Ascending aorta (tissue), 2 donors: Measurements from ENCODE around the gene MAN1B1. TPM values are rescaled to one million over a fixed set of nuclear protein-coding genes. Genes with fewer than 3 reads are reported as not detected.
A peak's percentile ranks its signal among the peaks of the same experiment; 100 is the strongest.

Source experiments
- DNase-seq, 2 donors: peaks; one replicate each; pipeline ENCODE4 v3.0.0-alpha.2; 2019; ENCODE audit warnings: low spot score in 2 of 2
- H3K27ac ChIP-seq, 2 donors: fragments of 200-600 bp; sonication (generic); one replicate each; pipeline ENCODE4 v1.5.1; 2016 to 2017; ENCODE audit warnings: mild to moderate bottlenecking in 1 of 2
- H3K27me3 ChIP-seq: fragments of 200-600 bp; sonication (generic); one replicate; pipeline ENCODE4 v1.5.1; 2017
- H3K36me3 ChIP-seq, 2 donors: fragments of 200-600 bp; sonication (generic); one replicate each; pipeline ENCODE4 v1.5.1; 2016
- H3K4me1 ChIP-seq, 2 donors: fragments of 200-600 bp; sonication (generic); one replicate each; pipeline ENCODE4 v1.5.1; 2016 to 2017; ENCODE audit warnings: mild to moderate bottlenecking in 1 of 2
- H3K4me3 ChIP-seq, 2 donors: fragments of 200-600 bp; sonication (generic); one replicate each; pipeline ENCODE4 v1.5.1; 2016 to 2017; ENCODE audit warnings: mild to moderate bottlenecking in 1 of 2
- H3K9me3 ChIP-seq, 2 donors: fragments of 200-600 bp; sonication (generic); one replicate each; pipeline ENCODE4 v1.5.1; 2016
- intact Hi-C: fragments of 100-400 bp; cut with DNase I; formaldehyde crosslinking; loops from one replicate; pipeline ENCODE4 v1.15.1; 2023
- total RNA-seq: library from RNA; depleted of rRNA; stranded (reverse); fragments of >200 nt; gene quantifications from one replicate; pipeline ENCODE4 v1.1.0, GENCODE V29; 2016
- TF ChIP-seq, protein P1 (sequence below), 3 experiments: fragments of 200-600 bp in 2 of 3; fragments of 450-650 bp in 1 of 3; sonication (generic) in 2 of 3; IDR thresholded peaks; one replicate each; pipeline ENCODE4 v1.5.1; 2016 to 2019; ENCODE audit warnings: antibody characterized with exemption in 3 of 3, mild to moderate bottlenecking in 1 of 3, moderate library complexity in 1 of 3

Gene MAN1B1
- total RNA-seq, 1 donor from 2014 or later, result 85.3 TPM

- Histone ChIP-seq H3K4me3 (peak overlapping the region in 1 of 2 donors; percentile 79), H3K4me1 (peaks cover 5 to 10% of the 10 kb centered on the region in 2 donors), H3K27me3 (no peaks in the 10 kb centered on the region), H3K27ac (no peak overlapping the region), H3K9me3 (no peaks in the 10 kb centered on the region), H3K36me3 (peaks cover 8 to 10% of the 10 kb centered on the region in 2 donors)
- DNase-seq, result no peak
- TF ChIP-seq, protein P1, sequence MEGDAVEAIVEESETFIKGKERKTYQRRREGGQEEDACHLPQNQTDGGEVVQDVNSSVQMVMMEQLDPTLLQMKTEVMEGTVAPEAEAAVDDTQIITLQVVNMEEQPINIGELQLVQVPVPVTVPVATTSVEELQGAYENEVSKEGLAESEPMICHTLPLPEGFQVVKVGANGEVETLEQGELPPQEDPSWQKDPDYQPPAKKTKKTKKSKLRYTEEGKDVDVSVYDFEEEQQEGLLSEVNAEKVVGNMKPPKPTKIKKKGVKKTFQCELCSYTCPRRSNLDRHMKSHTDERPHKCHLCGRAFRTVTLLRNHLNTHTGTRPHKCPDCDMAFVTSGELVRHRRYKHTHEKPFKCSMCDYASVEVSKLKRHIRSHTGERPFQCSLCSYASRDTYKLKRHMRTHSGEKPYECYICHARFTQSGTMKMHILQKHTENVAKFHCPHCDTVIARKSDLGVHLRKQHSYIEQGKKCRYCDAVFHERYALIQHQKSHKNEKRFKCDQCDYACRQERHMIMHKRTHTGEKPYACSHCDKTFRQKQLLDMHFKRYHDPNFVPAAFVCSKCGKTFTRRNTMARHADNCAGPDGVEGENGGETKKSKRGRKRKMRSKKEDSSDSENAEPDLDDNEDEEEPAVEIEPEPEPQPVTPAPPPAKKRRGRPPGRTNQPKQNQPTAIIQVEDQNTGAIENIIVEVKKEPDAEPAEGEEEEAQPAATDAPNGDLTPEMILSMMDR (IDR thresholded peaks at IDR 0.05), result no peak
- intact Hi-C loops, result no loop called here
These were observed 7.9 kb upstream of the MAN1B1 start for GRCh38 chr9:137078701-137079400.

- no peak for DNase-seq
- H3K27me3 ChIP-seq, result no peaks in the 10 kb centered on the region
These were observed 7.4 kb upstream of the MAN1B1 start for GRCh38 chr9:137079401-137079787.

DNA sequence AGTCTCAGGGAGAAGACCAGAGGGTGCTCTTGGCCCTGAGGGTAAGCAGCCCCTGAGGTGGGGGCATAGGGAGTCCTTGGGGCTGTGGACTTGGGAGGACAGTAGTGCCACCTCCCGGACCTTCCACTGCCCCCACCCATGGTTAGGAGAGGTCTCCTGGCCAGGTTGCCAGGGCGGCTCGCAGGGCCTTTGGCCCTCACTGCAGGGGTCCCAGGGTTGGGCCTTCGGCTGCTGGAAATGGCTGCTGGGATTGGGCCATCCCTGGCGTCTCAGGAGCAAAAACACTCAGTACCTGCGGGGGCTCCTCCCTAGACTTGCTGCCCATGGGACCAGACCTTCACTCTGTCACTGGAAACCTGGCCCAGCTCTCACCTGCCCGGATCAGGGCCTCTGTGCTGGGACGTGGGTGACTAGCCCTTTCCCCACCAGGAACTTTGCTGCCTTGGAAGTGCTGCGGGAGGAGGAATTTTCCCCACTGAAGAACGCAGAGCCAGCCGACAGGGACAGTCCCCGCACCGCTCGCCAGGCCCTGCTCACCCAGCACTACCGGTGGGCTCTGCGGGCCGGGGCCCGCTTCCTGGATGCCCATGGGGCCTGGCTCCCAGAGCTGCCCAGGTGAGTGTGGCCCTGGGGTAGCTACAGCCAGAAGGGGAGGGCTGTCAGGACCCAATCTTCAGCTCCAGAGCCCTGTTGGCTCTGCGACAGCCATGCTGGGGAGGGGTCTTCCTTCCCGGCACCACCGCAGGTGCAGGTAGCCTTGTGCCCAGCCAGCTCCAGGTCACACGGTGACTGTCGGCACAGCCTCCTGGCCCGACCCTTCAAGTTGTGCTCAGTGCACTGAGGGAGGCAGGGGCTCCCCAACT is 6.3 kb upstream of the MAN1B1 start:
- no peaks in the 10 kb centered on the region for H3K9me3 ChIP-seq
- H3K4me3 ChIP-seq, result no peak overlapping the region
- H3K4me1 ChIP-seq, result peaks cover 5 to 12% of the 10 kb centered on the region in 2 donors
- H3K36me3 ChIP-seq, result peaks cover 8 to 10% of the 10 kb centered on the region in 2 donors
- no peaks in the 10 kb centered on the region for H3K27me3 ChIP-seq
- no peak overlapping the region for H3K27ac ChIP-seq
- TF ChIP-seq, protein P1 (IDR thresholded peaks at IDR 0.05), result no peak
- intact Hi-C loops, result no loop called here
- DNase-seq, result no peak

More at GRCh38 chr9:137079401-137079787, 7.4 kb upstream of the MAN1B1 start:
- H3K27ac ChIP-seq, result no peak overlapping the region
- H3K36me3 ChIP-seq, result peaks cover 8 to 10% of the 10 kb centered on the region in 2 donors
- TF ChIP-seq, protein P1 (IDR thresholded peaks at IDR 0.05), result no peak
- H3K4me1 ChIP-seq, result peaks cover 5 to 10% of the 10 kb centered on the region in 2 donors
- H3K4me3 ChIP-seq, result no peak overlapping the region
- intact Hi-C loops, result no loop called here
- H3K9me3 ChIP-seq, result no peaks in the 10 kb centered on the region

DNA sequence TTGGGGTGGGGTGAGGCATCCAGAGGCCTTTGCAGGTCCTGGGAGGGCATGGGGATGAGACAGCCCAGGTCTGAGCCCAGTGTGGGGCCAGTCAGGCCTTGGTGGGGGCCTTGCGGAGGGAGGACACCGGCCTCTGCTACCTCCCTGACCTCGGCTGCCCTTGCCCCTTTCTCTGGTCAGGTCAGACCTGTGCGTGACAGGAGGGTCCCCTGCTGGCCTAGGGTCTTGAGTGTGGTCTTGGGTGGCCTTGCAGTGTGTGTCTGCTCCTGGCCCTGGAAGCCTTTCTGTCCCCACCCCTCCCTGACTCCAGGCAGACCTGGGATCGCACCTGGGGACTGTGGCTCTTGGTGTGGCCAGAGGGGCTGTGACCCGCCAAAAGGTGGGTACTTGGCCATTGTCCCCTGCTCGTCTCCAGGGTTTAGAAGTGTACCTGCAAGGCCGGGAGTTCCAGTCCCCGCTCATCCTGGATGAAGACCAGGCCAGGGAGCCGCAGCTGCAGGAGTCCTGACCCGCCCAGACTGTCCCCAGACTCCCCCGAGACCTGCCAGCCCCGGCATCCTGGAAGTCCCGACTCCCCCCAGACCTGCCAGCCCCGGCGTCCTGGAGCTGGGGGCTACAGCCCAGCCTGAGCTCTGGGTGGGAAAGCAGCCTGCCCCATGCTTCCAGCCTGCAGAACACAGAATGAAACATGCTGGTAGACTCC is 4.4 kb upstream of the MAN1B1 start:
- Histone ChIP-seq H3K27ac (peak overlapping the region in 1 of 2 donors; percentile 60), H3K4me1 (peaks cover 16 to 19% of the 10 kb centered on the region in 2 donors), H3K4me3 (no peak overlapping the region), H3K36me3 (peaks cover 8 to 10% of the 10 kb centered on the region in 2 donors), H3K9me3 (no peaks in the 10 kb centered on the region), H3K27me3 (no peaks in the 10 kb centered on the region)
- TF ChIP-seq, protein P1 (IDR thresholded peaks at IDR 0.05), result no peak
- intact Hi-C loops, result no loop called here
- no peak for DNase-seq

GRCh38 chr9:137082925-137083290 is 3.9 kb upstream of the MAN1B1 start:
- intact Hi-C loops, result no loop called here
- peak overlapping the region; percentile 16 to 60 for H3K27ac ChIP-seq
- peaks cover 8 to 10% of the 10 kb centered on the region in 2 donors for H3K36me3 ChIP-seq

More at GRCh38 chr9:137082925-137083290, 3.9 kb upstream of the MAN1B1 start:
- no peaks in the 10 kb centered on the region for H3K27me3 ChIP-seq
- H3K9me3 ChIP-seq, result no peaks in the 10 kb centered on the region
- TF ChIP-seq, protein P1 (IDR thresholded peaks at IDR 0.05), result no peak
- DNase-seq, result no peak
- H3K4me3 ChIP-seq, result no peak overlapping the region
- peaks cover 17 to 24% of the 10 kb centered on the region in 2 donors for H3K4me1 ChIP-seq
